Keratinocyte (primary cell): ENCODE data around the gene LTN1. TPM values are rescaled to one million over a fixed set of nuclear protein-coding genes. Genes with fewer than 3 reads are reported as not detected.

Experiments
- DNase-seq: peaks from one replicate; pipeline ENCODE4 v3.0.0-alpha.2; 2011; ENCODE audit warnings: low read depth, missing footprints, low spot score
- FAIRE-seq: peaks from 2 replicates; lab custom pipeline; 2011; peaks lifted over from hg19 to GRCh38; lab: Jason Lieb, UNC
- H2AFZ ChIP-seq: 2 replicates; pipeline ENCODE4 v1.6.0; 2012; ENCODE audit warnings: low read length, control low read depth, inconsistent platforms; ENCODE audit not compliant: control insufficient read depth
- H3K27ac ChIP-seq: 2 replicates; pipeline ENCODE4 v1.5.1; 2011; ENCODE audit warnings: low read length; ENCODE audit not compliant: control insufficient read depth, insufficient read depth
- H3K27me3 ChIP-seq: 3 replicates; pipeline ENCODE4 v1.6.0; 2011; ENCODE audit warnings: low read length; ENCODE audit not compliant: control insufficient read depth, insufficient read depth; ENCODE audit errors: extremely low read depth
- H3K36me3 ChIP-seq, 2 experiments: 2 replicates in 1 of 2; 3 replicates in 1 of 2; pipeline ENCODE4 v1.5.1; 2011; ENCODE audit warnings: low read length in 2 of 2, mild to moderate bottlenecking in 1 of 2; ENCODE audit not compliant: control insufficient read depth in 2 of 2, insufficient read depth in 2 of 2; ENCODE audit errors: extremely low read depth in 1 of 2
- H3K4me1 ChIP-seq: 3 replicates; pipeline ENCODE4 v1.5.1; 2011; ENCODE audit warnings: low read length; ENCODE audit not compliant: control insufficient read depth, insufficient read depth; ENCODE audit errors: extremely low read depth
- H3K4me2 ChIP-seq: 3 replicates; pipeline ENCODE4 v1.6.0; 2011; ENCODE audit warnings: low read depth, low read length; ENCODE audit not compliant: control insufficient read depth, insufficient read depth; ENCODE audit errors: extremely low read depth
- H3K4me3 ChIP-seq, 3 experiments: fragments of 200-600 bp in 1 of 3; sonication (generic) in 1 of 3; 2 replicates in 2 of 3; 3 replicates in 1 of 3; pipeline ENCODE4 v1.5.1; 2011 to 2016; ENCODE audit warnings: low read length in 3 of 3, mild to moderate bottlenecking in 3 of 3, control low read depth in 2 of 3, inconsistent platforms in 1 of 3, low read depth in 1 of 3, mixed read lengths in 1 of 3, mixed run types in 1 of 3, moderate library complexity in 1 of 3; ENCODE audit not compliant: control insufficient read depth in 2 of 3, insufficient read depth in 2 of 3; ENCODE audit errors: extremely low read depth in 1 of 3
- H3K79me2 ChIP-seq: 2 replicates; pipeline ENCODE4 v1.6.0; 2012; ENCODE audit warnings: low read length; ENCODE audit not compliant: control insufficient read depth, insufficient read depth
- H3K9ac ChIP-seq: 3 replicates; pipeline ENCODE4 v1.6.0; 2011; ENCODE audit warnings: low read length; ENCODE audit not compliant: control insufficient read depth, insufficient read depth; ENCODE audit errors: extremely low read depth
- H3K9me1 ChIP-seq: 3 replicates; pipeline ENCODE4 v1.6.0; 2011; ENCODE audit warnings: low read length; ENCODE audit not compliant: control insufficient read depth, insufficient read depth; ENCODE audit errors: extremely low read depth
- H3K9me3 ChIP-seq: 2 replicates; pipeline ENCODE4 v1.5.1; 2012; ENCODE audit warnings: low read depth, low read length; ENCODE audit not compliant: control insufficient read depth
- H4K20me1 ChIP-seq: 3 replicates; pipeline ENCODE4 v1.6.0; 2011; ENCODE audit warnings: low read length; ENCODE audit not compliant: control insufficient read depth, insufficient read depth; ENCODE audit errors: extremely low read depth
- EZH2 ChIP-seq: IDR thresholded peaks from one replicate; pipeline ENCODE4 v1.6.1; 2012; ENCODE audit warnings: inconsistent platforms, mild to moderate bottlenecking, low read length, moderate library complexity
- dilution Hi-C: fragments of 300-500 bp; cut with MboI; formaldehyde crosslinking; loops from one replicate; pipeline ENCODE4 v1.7.0; 2020; ENCODE audit warnings: low sequenced_read_pairs; ENCODE audit not compliant: extremely low pct_ligation_motif_present
- polyA plus RNA-seq, 5 experiments: library from polyadenylated mRNA; depleted of rRNA in 3 of 5; stranded (reverse) in 3 of 5; stranded (forward) in 1 of 5; unstranded in 1 of 5; fragments of >200 nt; gene quantifications; 1 replicate in 1 of 5; 2 replicates in 3 of 5; 3 replicates in 1 of 5; pipeline versions ENCODE4 v1.2.1 to v1.2.3, GENCODE V29; 2011 to 2012; ENCODE audit warnings: missing spikeins in 2 of 5, low read depth in 1 of 5, low replicate concordance in 1 of 5
- TF ChIP-seq, protein P1 (sequence below), 3 experiments: IDR thresholded peaks in 1 of 3; conservative IDR thresholded peaks in 1 of 3; optimal IDR thresholded peaks in 1 of 3; 2 replicates in 2 of 3; 3 replicates in 1 of 3; pipeline versions ENCODE3 to v1.5.1; 2011; ENCODE audit warnings: low read length in 3 of 3, mild to moderate bottlenecking in 3 of 3, moderate library complexity in 2 of 3, control low read depth in 1 of 3, inconsistent platforms in 1 of 3; ENCODE audit not compliant: insufficient read depth in 2 of 3; ENCODE audit errors: extremely low read depth in 1 of 3

Gene LTN1
- polyA plus RNA-seq, 1 donor (not counting 4 experiments of a cell fraction or from before 2014, with no cell fraction given): 15.8 TPM

- no peak overlapping the region for H3K4me2 ChIP-seq
These were observed 17.3 kb downstream of the LTN1 start for GRCh38 chr21:28975397-28975796.

DNA sequence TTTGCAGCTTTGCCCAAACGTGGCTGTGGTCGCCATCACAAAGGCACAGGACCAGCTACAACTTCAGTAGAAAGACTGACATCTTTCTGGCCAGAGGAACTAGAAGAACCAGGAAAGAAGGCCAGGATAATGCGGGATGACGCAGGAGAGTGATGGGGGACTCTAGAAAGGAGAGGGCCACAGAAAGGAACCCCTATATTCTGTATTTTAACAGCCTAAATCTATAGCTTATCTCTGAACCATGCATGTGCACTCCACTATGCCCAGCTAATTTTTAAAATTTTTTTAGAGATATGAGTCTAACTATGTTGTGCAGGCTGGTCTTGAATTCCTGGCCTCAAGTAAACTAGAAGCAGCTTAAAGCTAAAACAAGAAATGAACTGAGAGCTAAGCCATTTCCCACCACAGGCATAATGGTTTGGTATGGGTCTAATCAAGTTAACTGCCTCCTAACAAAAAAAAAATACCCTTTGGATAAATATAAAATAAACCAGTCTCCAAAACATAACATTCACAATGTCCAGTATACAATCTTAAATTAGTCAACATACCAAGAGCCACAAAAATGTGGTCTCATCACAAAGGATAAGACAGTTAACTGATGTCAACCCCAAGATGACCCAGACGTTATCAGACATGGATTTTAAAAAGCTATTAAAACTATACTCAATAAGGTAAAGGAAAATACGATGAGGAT lies 18.0 kb downstream of the LTN1 start:
- peaks cover 9 to 12% of the 10 kb centered on the region in 2 experiments for H3K36me3 ChIP-seq
- no peaks in the 10 kb centered on the region for H3K9me3 ChIP-seq
- DNase-seq: no peak
- H3K9ac ChIP-seq: no peak overlapping the region
- no peak overlapping the region for H2AFZ ChIP-seq
- H3K4me1 ChIP-seq: no peaks in the 10 kb centered on the region
- no peak overlapping the region for H3K4me2 ChIP-seq
- H4K20me1 ChIP-seq: no peaks in the 10 kb centered on the region
- dilution Hi-C loops: no loop called here
- H3K27me3 ChIP-seq: no peaks in the 10 kb centered on the region
- no peak overlapping the region for H3K27ac ChIP-seq
- no peak overlapping the region for H3K4me3 ChIP-seq
- no peak for TF ChIP-seq EZH2
- peaks cover 10% of the 10 kb centered on the region for H3K79me2 ChIP-seq
- H3K9me1 ChIP-seq: peaks cover 2% of the 10 kb centered on the region
- FAIRE-seq: no peak

More at GRCh38 chr21:28975397-28975796, 17.3 kb downstream of the LTN1 start:
- Histone ChIP-seq H3K9ac (no peak overlapping the region), H3K9me1 (peaks cover 2% of the 10 kb centered on the region), H3K36me3 (peaks cover 11 to 12% of the 10 kb centered on the region in 2 experiments), H3K27ac (no peak overlapping the region), H3K4me3 (no peak overlapping the region), H3K4me1 (no peaks in the 10 kb centered on the region), H3K9me3 (no peaks in the 10 kb centered on the region), H3K27me3 (no peaks in the 10 kb centered on the region), H4K20me1 (no peaks in the 10 kb centered on the region), H2AFZ (no peak overlapping the region), H3K79me2 (peaks cover 10% of the 10 kb centered on the region)
- dilution Hi-C loops: no loop called here
- DNase-seq (no peak), FAIRE-seq (no peak)
- TF ChIP-seq, protein P1, sequence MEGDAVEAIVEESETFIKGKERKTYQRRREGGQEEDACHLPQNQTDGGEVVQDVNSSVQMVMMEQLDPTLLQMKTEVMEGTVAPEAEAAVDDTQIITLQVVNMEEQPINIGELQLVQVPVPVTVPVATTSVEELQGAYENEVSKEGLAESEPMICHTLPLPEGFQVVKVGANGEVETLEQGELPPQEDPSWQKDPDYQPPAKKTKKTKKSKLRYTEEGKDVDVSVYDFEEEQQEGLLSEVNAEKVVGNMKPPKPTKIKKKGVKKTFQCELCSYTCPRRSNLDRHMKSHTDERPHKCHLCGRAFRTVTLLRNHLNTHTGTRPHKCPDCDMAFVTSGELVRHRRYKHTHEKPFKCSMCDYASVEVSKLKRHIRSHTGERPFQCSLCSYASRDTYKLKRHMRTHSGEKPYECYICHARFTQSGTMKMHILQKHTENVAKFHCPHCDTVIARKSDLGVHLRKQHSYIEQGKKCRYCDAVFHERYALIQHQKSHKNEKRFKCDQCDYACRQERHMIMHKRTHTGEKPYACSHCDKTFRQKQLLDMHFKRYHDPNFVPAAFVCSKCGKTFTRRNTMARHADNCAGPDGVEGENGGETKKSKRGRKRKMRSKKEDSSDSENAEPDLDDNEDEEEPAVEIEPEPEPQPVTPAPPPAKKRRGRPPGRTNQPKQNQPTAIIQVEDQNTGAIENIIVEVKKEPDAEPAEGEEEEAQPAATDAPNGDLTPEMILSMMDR (optimal IDR thresholded peaks at IDR 0.05 in 1 of 3, IDR thresholded peaks at IDR 0.05 in 1 of 3, conservative IDR thresholded peaks at IDR 0.05 in 1 of 3; ENCODE audit: extremely low read depth in 1 of 3, insufficient read depth in 2 of 3, low read length in 3 of 3): no peak
- TF ChIP-seq EZH2: no peak
